Upper lobe of right lung (tissue), 1 donor: Measurements from ENCODE around the gene PTPRC. TPM values are rescaled to one million over a fixed set of nuclear protein-coding genes. Genes with fewer than 3 reads are reported as not detected.

ENCODE experiments used
- ATAC-seq: fragments of 200-7000 bp; cut with Tn5 transposase; one replicate; pipeline ENCODE4 v1.9.1; 2020; ENCODE audit warnings: mild to moderate bottlenecking, moderate library complexity
- DNase-seq: peaks from one replicate; pipeline ENCODE4 v3.0.0-alpha.2; 2020
- H3K27ac ChIP-seq: fragments of 200-600 bp; one replicate; pipeline ENCODE4 v1.8.0; 2022
- H3K27me3 ChIP-seq: fragments of 200-600 bp; one replicate; pipeline ENCODE4 v1.8.0; 2022; ENCODE audit warnings: mild to moderate bottlenecking
- H3K36me3 ChIP-seq: fragments of 200-600 bp; one replicate; pipeline ENCODE4 v1.8.0; 2022
- H3K4me1 ChIP-seq: fragments of 200-600 bp; one replicate; pipeline ENCODE4 v1.8.0; 2022
- H3K4me3 ChIP-seq: fragments of 200-600 bp; one replicate; pipeline ENCODE4 v1.8.0; 2022; ENCODE audit warnings: mild to moderate bottlenecking
- H3K9me3 ChIP-seq: fragments of 200-600 bp; one replicate; pipeline ENCODE4 v1.8.0; 2022
- CTCF ChIP-seq: fragments of 200-600 bp; IDR thresholded peaks from one replicate; pipeline ENCODE4 v1.8.0; 2022; ENCODE audit warnings: antibody characterized with exemption
- intact Hi-C: fragments of 100-400 bp; cut with DNase I; formaldehyde crosslinking; loops from one replicate; pipeline ENCODE4 v1.11.0; 2022
- total RNA-seq: library from RNA; stranded (reverse); fragmentation: NEBNext Ultra II Directional; extraction: Animal tissue kit (Norgen Biotek cat#: 25700); gene quantifications from one replicate; pipeline ENCODE4 v1.2.1, GENCODE V29; 2021
- donor health status: DM: no; HTN: yes; CAD: no; lungs with severe emphysema.

The PTPRC gene
- total RNA-seq, 1 donor from 2014 or later = 127 TPM

DNA sequence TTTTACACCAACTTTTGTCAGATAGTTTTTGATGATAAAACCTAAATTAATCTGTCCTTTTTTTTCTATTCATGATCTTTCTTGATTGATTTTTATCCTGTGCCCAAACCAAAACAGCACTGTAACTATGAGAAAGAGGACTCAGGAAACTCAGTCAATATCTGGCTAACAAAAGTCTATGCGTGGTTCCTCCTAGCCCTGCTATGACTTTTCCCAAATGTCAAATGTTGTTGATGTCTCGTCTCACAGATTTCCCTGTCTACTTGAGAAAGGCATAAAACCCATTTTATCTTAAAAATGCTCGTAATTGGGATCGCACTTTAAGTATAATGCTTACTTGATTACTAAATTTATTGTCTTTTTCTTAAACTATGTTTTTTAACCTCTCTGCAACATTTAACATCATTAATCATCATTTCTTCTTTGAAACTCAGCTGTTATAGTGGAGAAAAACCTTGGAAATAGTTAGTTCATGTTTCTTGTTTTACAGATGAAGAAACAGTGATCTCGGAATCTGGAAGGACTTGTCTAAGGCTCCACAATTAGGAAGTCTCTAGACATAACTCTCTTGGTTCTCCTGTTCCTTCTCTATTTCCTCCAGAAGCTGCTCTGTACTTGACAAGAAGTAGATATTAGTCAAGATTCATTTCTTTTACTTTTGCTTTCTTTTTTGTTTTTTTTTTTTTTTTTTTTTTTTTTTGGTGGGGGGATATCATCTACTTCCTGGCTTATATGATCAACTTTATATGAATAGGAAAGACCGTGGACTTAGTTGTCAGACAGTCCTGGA, 26.2 kb upstream of the PTPRC start:
- Histone ChIP-seq H3K4me1 (no peaks in the 10 kb centered on the region), H3K4me3 (no peak overlapping the region), H3K36me3 (no peaks in the 10 kb centered on the region), H3K9me3 (no peaks in the 10 kb centered on the region), H3K27ac (peak overlapping the region; percentile 34), H3K27me3 (no peaks in the 10 kb centered on the region)
- ATAC-seq (peak; percentile 70), DNase-seq (no peak)
- intact Hi-C loops = no loop called here
- no peak for TF ChIP-seq CTCF

- Histone ChIP-seq H3K4me3 (no peak overlapping the region), H3K27ac (no peak overlapping the region), H3K36me3 (no peaks in the 10 kb centered on the region), H3K27me3 (no peaks in the 10 kb centered on the region), H3K9me3 (no peaks in the 10 kb centered on the region), H3K4me1 (no peaks in the 10 kb centered on the region)
- ATAC-seq (no peak), DNase-seq (no peak)
- intact Hi-C loops = no loop called here
- no peak for TF ChIP-seq CTCF
These were observed 21.4 kb upstream of the PTPRC start for GRCh38 chr1:198617406-198617805.

DNA sequence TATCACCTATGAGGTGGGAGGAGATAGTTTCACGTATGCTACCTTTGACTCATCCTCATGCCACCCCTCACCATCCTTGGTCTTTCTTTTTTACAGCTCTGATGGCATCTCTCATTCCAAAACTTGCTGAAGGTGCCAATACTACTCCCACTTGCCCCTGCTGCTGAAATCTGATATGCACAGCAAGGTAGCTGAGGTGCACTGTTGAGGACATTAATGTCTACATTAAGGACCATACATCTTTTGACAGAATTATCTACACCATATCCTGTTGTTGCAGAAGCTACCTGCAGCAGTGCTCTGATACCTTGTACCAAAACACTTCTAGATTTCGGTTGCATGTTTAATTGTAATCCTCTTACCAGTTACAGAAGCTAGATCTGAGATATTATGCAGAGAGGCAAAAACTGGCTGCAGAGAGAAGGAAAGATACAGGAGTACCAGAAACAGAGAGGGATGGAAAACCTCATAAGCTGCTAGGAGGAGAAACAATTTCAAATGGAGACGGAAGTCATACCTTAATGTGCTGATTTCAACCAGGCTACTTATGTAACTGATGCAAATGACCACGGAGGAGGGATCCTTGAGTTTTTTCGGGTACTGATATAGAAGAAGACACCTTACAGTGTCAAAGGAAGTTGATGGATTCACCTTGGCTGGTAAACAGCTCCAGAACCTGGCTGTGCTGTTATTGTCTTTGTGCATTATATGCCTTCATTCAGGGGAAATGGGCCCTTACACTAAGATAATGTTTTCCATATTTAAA, 19.3 kb upstream of the PTPRC start:
- Histone ChIP-seq H3K27ac (no peak overlapping the region), H3K9me3 (no peaks in the 10 kb centered on the region), H3K4me1 (no peaks in the 10 kb centered on the region), H3K4me3 (no peak overlapping the region), H3K36me3 (no peaks in the 10 kb centered on the region), H3K27me3 (no peaks in the 10 kb centered on the region)
- DNase-seq (no peak), ATAC-seq (no peak)
- intact Hi-C loops = no loop called here
- no peak for TF ChIP-seq CTCF

GRCh38 chr1:198620218-198620617, 18.6 kb upstream of the PTPRC start:
- Histone ChIP-seq H3K27ac (peak overlapping the region; percentile 26), H3K4me1 (no peaks in the 10 kb centered on the region)

More at GRCh38 chr1:198620218-198620617, 18.6 kb upstream of the PTPRC start:
- intact Hi-C loops = no loop called here
- ATAC-seq = no peak
- no peak for TF ChIP-seq CTCF
- H3K9me3 ChIP-seq = no peaks in the 10 kb centered on the region
- DNase-seq = no peak
- H3K4me3 ChIP-seq = no peak overlapping the region
- no peaks in the 10 kb centered on the region for H3K27me3 ChIP-seq
- H3K36me3 ChIP-seq = no peaks in the 10 kb centered on the region
